Thyroid gland (tissue), 4 donors: ENCODE measurements around the gene ERFL. TPM values are rescaled to one million over a fixed set of nuclear protein-coding genes. Genes with fewer than 3 reads are reported as not detected.

Experiments used
- DNase-seq, 2 donors: peaks; one replicate each; pipeline ENCODE4 v3.0.0-alpha.2; 2019
- H3K27ac ChIP-seq, 3 donors: fragments of 200-600 bp; sonication (generic); 1 replicate in 2 of 3; 2 replicates in 1 of 3; pipeline ENCODE4 v1.5.1; 2016 to 2019; ENCODE audit warnings: mild to moderate bottlenecking in 1 of 3, moderate library complexity in 1 of 3
- H3K27me3 ChIP-seq: fragments of 200-600 bp; sonication (generic); one replicate; pipeline ENCODE4 v1.5.1; 2019
- H3K36me3 ChIP-seq, 2 donors: fragments of 200-600 bp; sonication (generic); one replicate each; pipeline ENCODE4 v1.5.1; 2016 to 2019
- H3K4me1 ChIP-seq, 2 donors: fragments of 200-600 bp; sonication (generic); one replicate each; pipeline ENCODE4 v1.5.1; 2017 to 2019
- H3K4me3 ChIP-seq, 3 donors: fragments of 200-600 bp; sonication (generic); replicated peaks in 1 of 3; 1 replicate in 2 of 3; 2 replicates in 1 of 3; pipeline ENCODE4 v1.5.1; 2016; ENCODE audit warnings: mild to moderate bottlenecking in 1 of 3
- H3K9me3 ChIP-seq: fragments of 200-600 bp; sonication (generic); one replicate; pipeline ENCODE4 v1.5.1; 2017
- POLR2A ChIP-seq, 2 donors: fragments of 450-650 bp; IDR thresholded peaks; one replicate each; pipeline ENCODE4 v1.6.1; 2017; ENCODE audit warnings: antibody characterized with exemption in 2 of 2, mild to moderate bottlenecking in 2 of 2, moderate library complexity in 1 of 2
- WGBS, 2 donors: methylation state at CpG; one replicate each; pipeline ENCODE4 v1.1.5; 2017; 5-methylcytosine and 5-hydroxymethylcytosine counted together
- intact Hi-C: fragments of 100-400 bp; cut with DNase I; formaldehyde crosslinking; loops from one replicate; pipeline ENCODE4 v1.15.1; 2023
- total RNA-seq, 4 donors: library from RNA; depleted of rRNA; stranded (reverse); fragments of >200 nt; gene quantifications; one replicate each; pipeline ENCODE4 v1.2.3, GENCODE V29; 2016
- TF ChIP-seq, protein P1 (sequence below), 6 experiments: fragments of 200-600 bp in 3 of 6; fragments of 450-650 bp in 3 of 6; sonication (generic) in 3 of 6; IDR thresholded peaks; one replicate each; pipeline ENCODE4 v1.5.1; 2016 to 2019; ENCODE audit warnings: antibody characterized with exemption in 6 of 6, mild to moderate bottlenecking in 2 of 6, inconsistent platforms in 1 of 6, moderate library complexity in 1 of 6

ERFL gene
- total RNA-seq, 4 donors from 2014 or later, result 0.24 TPM; not detected in 3

DNA sequence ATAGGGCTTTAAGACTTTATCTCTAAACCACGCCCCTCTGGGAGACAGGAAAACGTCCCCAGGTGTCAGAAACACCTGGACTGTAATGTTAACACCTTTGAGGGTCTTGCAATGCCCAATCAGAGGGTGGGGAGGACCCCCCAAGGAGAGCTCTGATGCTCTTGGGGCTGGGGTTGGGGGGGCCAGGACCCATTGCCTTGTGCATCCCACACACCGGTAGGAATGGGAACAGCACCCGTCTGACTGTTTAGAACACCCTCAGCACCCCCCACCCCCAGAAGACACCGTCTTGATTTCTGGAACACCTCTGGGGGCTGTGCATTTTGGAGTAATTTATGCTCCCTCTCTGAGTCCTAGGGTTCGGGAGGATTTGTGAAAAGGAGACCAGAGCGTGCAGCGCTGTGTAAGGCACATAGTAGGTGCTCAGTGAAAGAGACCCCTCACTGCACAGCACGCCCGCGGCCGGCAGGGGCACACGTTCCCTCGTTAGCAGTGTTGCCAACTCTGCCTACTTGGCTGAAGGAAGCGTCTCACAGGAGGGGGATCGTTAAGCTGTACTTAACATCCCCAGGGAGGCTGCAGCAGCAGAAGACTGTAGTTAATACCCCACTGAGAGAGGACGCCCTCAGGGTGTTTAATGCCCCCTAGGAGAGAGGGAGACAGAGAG is 2.8 kb upstream of the ERFL start:
- WGBS, 2 donors, result 2 to 8% methylated on average over 12 to 13 of the region's 17 CpGs
- intact Hi-C loops, result no loop called here
- TF ChIP-seq, protein P1, sequence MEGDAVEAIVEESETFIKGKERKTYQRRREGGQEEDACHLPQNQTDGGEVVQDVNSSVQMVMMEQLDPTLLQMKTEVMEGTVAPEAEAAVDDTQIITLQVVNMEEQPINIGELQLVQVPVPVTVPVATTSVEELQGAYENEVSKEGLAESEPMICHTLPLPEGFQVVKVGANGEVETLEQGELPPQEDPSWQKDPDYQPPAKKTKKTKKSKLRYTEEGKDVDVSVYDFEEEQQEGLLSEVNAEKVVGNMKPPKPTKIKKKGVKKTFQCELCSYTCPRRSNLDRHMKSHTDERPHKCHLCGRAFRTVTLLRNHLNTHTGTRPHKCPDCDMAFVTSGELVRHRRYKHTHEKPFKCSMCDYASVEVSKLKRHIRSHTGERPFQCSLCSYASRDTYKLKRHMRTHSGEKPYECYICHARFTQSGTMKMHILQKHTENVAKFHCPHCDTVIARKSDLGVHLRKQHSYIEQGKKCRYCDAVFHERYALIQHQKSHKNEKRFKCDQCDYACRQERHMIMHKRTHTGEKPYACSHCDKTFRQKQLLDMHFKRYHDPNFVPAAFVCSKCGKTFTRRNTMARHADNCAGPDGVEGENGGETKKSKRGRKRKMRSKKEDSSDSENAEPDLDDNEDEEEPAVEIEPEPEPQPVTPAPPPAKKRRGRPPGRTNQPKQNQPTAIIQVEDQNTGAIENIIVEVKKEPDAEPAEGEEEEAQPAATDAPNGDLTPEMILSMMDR (IDR thresholded peaks at IDR 0.05), result no peak
- TF ChIP-seq POLR2A (IDR thresholded peaks at IDR 0.05), result no peak
- no peaks in the 10 kb centered on the region for H3K36me3 ChIP-seq
- H3K4me1 ChIP-seq, result peaks cover 9 to 16% of the 10 kb centered on the region in 2 donors
- DNase-seq, result no peak
- H3K27ac ChIP-seq, result no peak overlapping the region
- H3K4me3 ChIP-seq, result no peak overlapping the region
- peaks cover 48% of the 10 kb centered on the region for H3K27me3 ChIP-seq
- no peaks in the 10 kb centered on the region for H3K9me3 ChIP-seq

DNA sequence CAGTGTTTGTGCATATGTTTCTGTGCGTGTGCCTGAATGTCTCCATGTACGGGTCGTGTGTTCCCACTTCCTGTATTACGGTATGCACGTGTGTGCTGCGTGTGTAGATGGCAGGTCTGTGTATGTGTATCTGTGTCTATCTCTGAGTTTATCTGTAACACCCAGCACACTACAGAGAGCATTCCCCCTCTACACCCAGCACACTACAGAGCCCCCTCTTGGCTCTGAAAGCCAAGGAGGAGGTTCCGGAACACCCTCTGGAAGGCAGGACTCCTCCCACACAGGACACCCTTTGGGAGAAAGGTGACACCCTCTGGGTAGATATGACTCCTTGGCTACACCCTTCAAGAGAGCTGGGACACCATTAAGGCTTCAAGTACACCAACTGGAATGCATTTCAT is 2.1 kb upstream of the ERFL start:
- Histone ChIP-seq H3K9me3 (no peaks in the 10 kb centered on the region), H3K4me3 (no peak overlapping the region), H3K27ac (no peak overlapping the region), H3K36me3 (no peaks in the 10 kb centered on the region), H3K4me1 (peaks cover 9 to 16% of the 10 kb centered on the region in 2 donors), H3K27me3 (peaks cover 41% of the 10 kb centered on the region)
- TF ChIP-seq POLR2A (IDR thresholded peaks at IDR 0.05), result no peak
- TF ChIP-seq, protein P1 (IDR thresholded peaks at IDR 0.05), result no peak
- intact Hi-C loops, result no loop called here
- 12 to 16% methylated on average over 7 of the region's 7 CpGs for WGBS, 2 donors
- no peak for DNase-seq

DNA sequence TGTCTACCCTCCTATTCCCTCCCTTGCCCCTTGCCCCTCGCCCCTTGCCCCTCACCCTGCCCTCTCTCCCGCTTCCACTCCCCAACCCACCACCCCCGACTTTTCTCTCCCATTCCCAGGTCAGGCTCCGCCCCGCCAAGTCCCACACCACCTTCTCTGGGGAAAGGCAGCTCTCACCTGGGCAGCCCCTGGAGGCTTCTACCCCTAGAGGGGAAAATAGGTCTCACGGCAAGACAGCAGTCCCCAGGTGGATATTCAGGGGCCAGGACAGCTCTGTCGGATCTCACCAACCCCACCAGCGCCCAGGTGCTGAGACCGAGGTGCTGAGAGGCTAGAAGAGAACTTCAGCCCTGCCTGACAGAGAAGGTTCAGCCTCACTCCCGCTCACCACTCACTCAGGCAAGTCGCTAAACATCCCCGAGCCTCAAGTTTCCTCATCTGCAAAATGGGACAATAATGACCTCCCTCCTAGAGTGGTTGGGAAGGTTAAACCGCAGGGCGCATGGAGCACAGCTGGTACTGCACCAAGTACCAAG is 1.4 kb upstream of the ERFL start:
- no peak for DNase-seq
- no peaks in the 10 kb centered on the region for H3K36me3 ChIP-seq
- peaks cover 9 to 16% of the 10 kb centered on the region in 2 donors for H3K4me1 ChIP-seq
- no peak overlapping the region for H3K4me3 ChIP-seq
- WGBS, 2 donors, result 15 to 25% methylated on average over 8 to 9 of the region's 14 CpGs
- H3K27ac ChIP-seq, result no peak overlapping the region
- no peak for TF ChIP-seq POLR2A (IDR thresholded peaks at IDR 0.05)
- TF ChIP-seq, protein P1 (IDR thresholded peaks at IDR 0.05), result no peak
- no peaks in the 10 kb centered on the region for H3K9me3 ChIP-seq
- peaks cover 41% of the 10 kb centered on the region for H3K27me3 ChIP-seq
- intact Hi-C loops, result no loop called here

DNA sequence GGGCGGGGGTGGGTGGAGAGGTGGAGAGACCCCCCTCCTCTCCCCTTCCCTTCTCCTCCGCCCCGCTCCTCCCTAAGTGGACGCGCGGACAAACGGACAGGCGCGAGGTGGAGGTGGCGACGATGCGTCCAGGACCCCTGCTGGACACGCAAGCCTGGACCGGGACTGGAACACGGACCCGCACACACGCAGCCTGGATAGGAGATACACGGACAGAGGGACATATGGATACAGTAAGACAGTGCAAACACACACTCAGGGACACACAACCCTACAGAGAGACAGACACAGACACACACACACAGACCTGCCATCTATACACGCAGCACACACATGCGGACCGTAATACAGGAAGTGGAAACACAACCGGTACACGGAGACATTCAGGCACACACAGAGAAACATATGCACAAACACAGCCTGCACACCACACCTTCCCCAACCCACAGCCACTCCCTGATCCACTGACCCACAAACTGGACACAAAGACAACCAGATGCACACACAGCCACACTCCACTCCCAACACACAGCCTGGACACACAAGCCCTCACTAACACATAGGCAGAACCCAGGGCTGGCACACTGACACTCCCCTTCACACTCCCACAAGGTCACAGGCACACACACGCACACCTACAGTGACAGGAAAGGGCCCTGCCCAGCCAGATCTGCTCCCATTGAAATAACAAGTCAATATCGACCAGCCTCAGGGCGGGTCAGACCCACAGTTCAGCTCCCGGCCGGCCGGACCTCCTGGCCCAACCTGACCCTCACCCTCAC is 696 bp upstream of the ERFL start:
- peaks cover 9 to 16% of the 10 kb centered on the region in 2 donors for H3K4me1 ChIP-seq
- H3K9me3 ChIP-seq, result no peaks in the 10 kb centered on the region
- 4% methylated on average over 21 to 29 of the region's 29 CpGs for WGBS, 2 donors
- no peak overlapping the region for H3K27ac ChIP-seq
- no peaks in the 10 kb centered on the region for H3K36me3 ChIP-seq
- no peak for DNase-seq
- H3K4me3 ChIP-seq, result peak overlapping the region in 1 of 3 donors; percentile 23
- intact Hi-C loops, result no loop called here
- TF ChIP-seq, protein P1 (IDR thresholded peaks at IDR 0.05), result no peak
- TF ChIP-seq POLR2A (IDR thresholded peaks at IDR 0.05), result no peak
- peaks cover 41% of the 10 kb centered on the region for H3K27me3 ChIP-seq
